Dermis blood vessel endothelial cell (primary cell): ENCODE results near the gene CRKL. TPM values are rescaled to one million over a fixed set of nuclear protein-coding genes. Genes with fewer than 3 reads are reported as not detected.
"Not testable (repeated sequence)": the region's sequence is repeated elsewhere in the genome, so short reads cannot be mapped to it uniquely, and the experiment has no call there.

Experiments used
- DNase-seq: peaks from one replicate; pipeline ENCODE4 v3.0.0; 2010
- total RNA-seq: library from RNA; depleted of rRNA; stranded (reverse); fragments of >200 nt; gene quantifications from 2 replicates; pipeline ENCODE4 v1.2.3, GENCODE V29; 2014

Gene CRKL
- total RNA-seq, 1 donor from 2014 or later: 50.2 TPM

DNA sequence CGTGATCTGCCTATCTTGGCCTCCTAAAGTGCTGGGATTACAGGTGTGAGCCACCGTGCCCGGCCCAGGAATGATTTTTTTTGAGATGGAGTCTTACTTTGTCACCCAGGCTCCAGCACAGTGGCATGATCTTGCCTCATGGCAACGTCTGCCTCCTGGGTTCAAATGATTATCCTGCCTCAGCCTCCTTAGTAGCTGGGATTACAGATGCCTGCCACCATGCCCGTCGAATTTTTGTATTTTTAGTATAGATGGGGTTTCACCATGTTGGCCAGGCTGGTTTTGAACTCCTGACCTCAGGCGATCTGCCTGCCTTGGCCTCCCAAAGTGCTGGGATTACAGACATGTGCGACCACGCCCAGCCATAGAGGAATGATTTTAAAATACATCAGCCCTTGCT is 17.8 kb downstream of the CRKL start:
- DNase-seq: not testable (repeated sequence)

GRCh38 chr22:20935780-20936539 is 18.8 kb downstream of the CRKL start:
- DNase-seq: not testable (repeated sequence)

DNA sequence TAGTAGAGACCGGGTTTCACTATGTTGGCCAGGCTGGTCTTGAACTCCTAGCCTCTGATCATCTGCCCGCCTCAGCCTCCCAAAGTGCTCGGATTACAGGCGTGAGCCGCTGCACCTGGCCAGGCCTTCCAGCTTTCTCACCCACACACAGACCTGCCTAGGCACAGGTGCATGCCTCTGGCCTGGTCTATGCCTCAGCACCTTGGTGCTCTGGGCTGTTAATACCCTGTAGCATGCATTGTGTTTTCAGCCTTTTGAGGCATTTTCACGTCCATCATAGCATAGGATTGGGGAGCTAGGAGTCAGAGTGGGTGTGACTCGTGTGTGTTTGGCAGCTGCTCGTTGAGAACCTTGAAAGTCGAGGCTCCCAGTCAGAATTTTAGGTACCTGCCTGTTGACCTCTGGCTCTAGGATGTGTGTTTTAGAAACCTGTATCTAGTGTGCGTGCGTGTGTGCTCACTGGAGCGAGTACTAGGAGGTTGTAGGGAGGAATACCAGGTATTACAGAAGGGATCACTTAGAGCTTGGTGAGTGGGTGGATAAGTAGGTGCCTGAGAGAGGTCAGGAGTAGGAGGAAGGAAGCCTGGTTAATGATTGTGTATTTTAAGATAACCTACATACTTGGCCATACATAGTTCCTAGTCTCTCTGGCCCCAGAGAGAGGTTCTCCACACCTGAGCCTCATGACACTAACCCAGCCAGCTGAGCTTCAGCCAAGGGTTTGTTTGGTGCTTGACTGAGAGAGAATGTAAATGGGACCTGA is 20.0 kb downstream of the CRKL start:
- DNase-seq: no peak

- DNase-seq: no peak
Observed at GRCh38 chr22:20937794-20938671, 20.8 kb downstream of the CRKL start.

- DNase-seq: not testable (repeated sequence)
Observed at GRCh38 chr22:20939457-20940185, 22.4 kb downstream of the CRKL start.

- no peak for DNase-seq
Observed at GRCh38 chr22:20940186-20940651, 23.0 kb downstream of the CRKL start.

- DNase-seq: no peak
Observed at GRCh38 chr22:20940904-20941385, 23.7 kb downstream of the CRKL start.

- not testable (repeated sequence) for DNase-seq
Observed at GRCh38 chr22:20942203-20942902, 25.1 kb downstream of the CRKL start.

DNA sequence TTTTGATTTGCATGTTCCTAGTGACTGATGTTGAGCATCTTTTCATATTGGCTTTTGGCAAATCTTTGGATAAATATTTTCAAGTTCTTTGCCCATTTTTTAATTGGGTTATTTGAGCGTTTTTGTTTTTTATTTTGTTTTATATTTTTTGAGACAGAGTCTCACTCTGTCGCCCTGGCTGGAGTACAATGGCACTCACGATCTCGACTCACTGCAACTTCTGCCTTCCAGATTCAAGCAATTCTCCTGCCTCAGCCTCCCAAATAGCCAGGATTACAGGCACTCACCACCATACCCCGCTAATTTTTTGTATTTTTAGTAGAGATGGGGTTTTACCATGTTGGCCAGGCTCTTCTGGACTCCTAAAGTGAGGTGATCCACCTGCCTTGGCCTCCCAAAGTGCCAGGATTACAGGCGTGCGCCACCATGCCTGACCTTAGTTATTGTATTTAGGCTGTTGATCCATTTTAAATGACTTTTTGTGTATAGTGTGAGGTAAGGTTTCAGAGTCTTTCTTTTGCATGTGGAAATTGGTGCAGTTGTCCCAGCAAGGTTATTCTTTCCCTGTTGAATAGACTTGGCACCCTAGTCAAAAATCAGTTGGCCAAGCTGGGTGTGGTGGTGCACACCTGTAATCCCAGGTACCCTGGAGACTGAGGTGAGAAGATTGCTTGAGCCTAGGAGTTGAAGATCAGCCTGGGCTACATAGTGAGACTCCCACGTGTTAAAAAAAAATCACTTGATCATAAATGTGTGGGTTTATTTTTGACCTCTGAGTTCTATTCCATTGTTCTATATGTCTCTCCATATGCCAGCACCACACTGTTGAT is 26.1 kb downstream of the CRKL start:
- no peak for DNase-seq

GRCh38 chr22:20944042-20944441 is 26.8 kb downstream of the CRKL start:
- DNase-seq: no peak

- DNase-seq: no peak
Observed at GRCh38 chr22:20945578-20945934, 28.3 kb downstream of the CRKL start.

- DNase-seq: peak; percentile 83
Observed at GRCh38 chr22:20946080-20946986, 29.1 kb downstream of the CRKL start.

GRCh38 chr22:20946991-20947390 is 29.8 kb downstream of the CRKL start:
- no peak for DNase-seq

GRCh38 chr22:20948450-20948849 is 31.2 kb downstream of the CRKL start:
- DNase-seq: no peak

DNA sequence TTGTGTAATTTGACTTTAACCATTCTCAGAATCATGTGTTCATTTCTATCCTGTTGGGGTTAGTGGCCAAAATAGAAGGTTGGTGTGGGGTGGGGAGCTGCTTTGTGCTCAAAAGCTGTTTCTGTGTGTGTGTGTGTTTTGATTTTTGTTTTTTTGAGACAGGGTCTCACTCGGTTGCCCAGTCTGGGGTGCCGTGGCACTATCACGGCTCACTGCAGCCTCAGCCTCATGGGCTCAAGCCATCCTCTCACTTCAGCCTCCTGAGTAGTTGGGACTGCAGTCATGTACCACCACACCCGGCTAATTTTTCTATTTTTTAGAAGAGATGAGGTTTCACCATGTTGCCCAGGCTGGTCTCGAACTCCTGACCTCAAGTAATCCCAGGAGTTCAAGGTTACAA is 31.8 kb downstream of the CRKL start:
- DNase-seq: no peak

DNA sequence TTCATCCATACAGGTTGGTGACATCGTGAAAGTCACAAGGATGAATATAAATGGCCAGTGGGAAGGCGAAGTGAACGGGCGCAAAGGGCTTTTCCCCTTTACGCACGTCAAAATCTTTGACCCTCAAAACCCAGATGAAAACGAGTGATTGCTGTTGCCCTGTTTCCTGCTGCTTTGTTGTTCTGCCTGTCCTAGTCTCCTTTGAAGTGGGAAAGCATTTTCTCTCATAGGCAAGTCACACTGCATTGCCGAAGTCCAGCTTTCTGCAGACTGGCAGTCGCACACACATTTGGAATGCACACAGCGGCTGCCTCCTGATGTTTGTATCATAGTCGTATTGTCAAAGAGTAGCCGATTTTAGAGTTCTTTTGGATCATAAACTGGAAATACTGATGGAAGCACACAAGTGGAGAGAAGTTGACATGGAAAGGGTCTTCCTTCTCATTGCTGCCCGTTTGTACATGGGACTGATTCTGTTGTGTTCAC is 32.5 kb downstream of the CRKL start:
- DNase-seq: no peak

DNA sequence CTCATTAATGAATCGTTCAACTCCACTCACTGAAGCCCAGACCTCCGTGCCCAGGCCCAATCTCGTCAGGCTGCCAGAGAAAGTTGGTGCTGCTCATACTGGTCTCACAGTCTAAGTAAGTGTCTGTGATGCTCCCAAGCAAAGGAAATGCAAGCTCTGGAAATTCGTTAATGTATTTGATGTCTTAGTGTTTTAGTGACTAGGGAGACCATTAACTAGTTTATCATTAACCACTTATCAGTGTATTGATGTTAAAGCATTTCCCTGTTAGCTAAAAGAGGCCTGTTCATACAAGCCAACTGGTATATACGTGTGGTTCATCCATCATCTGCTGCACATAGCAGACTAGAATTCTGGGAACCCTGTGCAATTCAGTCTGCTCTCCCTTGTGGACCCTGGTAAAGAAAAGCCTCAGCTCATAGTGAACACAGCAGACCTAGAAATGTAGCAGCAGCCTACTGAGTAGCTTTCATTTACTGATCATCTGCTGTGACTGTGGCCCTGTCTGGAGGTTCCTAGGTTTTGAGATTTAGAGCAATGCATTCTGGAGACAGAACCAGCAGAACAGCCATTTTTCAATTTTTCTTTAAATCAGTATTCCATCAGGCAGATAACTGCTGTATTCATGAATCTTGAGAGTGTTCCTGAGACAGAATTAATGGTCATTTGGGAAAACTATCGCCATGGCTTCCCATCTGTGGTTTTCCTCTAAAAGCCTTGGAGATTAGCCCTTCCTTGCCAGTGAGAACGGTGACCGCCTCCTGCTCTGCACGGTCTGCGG is 34.1 kb downstream of the CRKL start:
- no peak for DNase-seq

DNA sequence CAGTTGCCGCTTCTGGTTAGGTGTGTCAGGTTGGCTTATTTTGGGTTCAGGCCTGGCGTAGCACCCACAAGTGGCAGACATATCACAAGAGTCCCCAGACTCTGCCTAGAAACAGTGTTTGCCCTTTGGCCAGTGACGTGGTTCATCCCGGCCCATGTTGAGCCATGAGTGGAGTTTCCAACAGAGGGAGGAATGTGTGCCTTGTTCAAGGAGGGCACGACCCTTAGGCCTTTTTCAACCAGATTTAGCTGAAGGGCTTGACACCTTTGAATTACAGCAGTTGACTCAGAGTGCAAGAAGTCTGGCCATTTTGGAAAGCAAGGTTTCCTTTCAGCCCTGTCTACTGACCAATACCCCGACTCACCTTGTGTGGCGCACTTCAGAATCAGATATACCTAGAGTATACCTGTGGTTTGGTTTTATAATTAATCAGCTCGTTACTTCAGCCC is 34.7 kb downstream of the CRKL start:
- DNase-seq: no peak
